Measurements from ENCODE around the gene ADGB.

ADGB gene

DNA sequence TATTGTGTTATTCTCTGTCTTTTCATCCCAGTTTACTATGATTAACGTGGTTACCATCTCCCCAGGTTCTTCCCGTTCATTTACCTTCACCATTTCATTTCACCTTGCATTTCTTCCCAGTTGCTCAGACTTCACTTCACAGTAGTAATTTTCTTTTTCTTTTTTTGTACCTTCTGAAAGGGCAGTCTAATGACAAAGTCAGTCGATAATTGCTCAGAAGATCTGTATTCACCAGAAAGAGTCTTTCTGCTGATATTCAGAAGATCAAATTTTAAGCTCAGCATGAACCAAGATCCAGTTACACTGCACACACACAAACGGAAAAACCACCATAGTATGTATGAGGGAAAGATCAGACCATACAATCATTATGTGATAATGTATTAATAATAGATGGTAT lies 265.5 kb downstream of the ADGB start:
- Histone ChIP-seq H3K27me3 (replicated peaks; ENCODE audit: control insufficient read depth, insufficient read depth, low read length) (no peaks in the 10 kb centered on the region), H3K36me3 (ENCODE audit: control insufficient read depth, insufficient read depth, low read length) (no peaks in the 10 kb centered on the region), H3K4me3 (replicated peaks; ENCODE audit: low read depth, low read length) (no peak overlapping the region)
- no peak for DNase-seq (ENCODE audit: extremely low read depth, insufficient read length)
- TF ChIP-seq, protein P1, sequence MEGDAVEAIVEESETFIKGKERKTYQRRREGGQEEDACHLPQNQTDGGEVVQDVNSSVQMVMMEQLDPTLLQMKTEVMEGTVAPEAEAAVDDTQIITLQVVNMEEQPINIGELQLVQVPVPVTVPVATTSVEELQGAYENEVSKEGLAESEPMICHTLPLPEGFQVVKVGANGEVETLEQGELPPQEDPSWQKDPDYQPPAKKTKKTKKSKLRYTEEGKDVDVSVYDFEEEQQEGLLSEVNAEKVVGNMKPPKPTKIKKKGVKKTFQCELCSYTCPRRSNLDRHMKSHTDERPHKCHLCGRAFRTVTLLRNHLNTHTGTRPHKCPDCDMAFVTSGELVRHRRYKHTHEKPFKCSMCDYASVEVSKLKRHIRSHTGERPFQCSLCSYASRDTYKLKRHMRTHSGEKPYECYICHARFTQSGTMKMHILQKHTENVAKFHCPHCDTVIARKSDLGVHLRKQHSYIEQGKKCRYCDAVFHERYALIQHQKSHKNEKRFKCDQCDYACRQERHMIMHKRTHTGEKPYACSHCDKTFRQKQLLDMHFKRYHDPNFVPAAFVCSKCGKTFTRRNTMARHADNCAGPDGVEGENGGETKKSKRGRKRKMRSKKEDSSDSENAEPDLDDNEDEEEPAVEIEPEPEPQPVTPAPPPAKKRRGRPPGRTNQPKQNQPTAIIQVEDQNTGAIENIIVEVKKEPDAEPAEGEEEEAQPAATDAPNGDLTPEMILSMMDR (IDR thresholded peaks at IDR 0.05; ENCODE audit: insufficient read depth, low read length, poor library complexity, severe bottlenecking) = no peak

DNA sequence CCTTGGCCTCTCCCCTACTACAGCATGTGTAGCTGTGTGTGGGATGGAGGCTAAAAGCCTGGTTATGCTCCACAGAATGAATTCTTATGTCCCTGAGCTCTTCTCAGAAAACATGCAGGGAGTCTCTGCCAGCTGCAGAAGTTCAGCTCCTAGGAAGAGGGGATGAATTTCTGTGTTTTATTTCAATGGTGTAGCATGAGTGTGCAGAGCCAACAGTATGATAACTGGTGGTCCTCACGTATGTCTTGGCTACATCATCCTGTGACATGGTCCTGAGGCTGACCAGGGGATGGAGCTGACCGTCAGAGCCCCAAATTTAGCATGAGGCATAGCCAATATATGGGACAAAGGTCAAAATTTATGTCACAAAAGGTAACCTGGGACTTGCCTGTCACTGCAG lies 266.1 kb downstream of the ADGB start:
- Histone ChIP-seq H3K4me3 (replicated peaks; ENCODE audit: low read depth, low read length) (no peak overlapping the region), H3K27me3 (replicated peaks; ENCODE audit: control insufficient read depth, insufficient read depth, low read length) (no peaks in the 10 kb centered on the region), H3K36me3 (ENCODE audit: control insufficient read depth, insufficient read depth, low read length) (no peaks in the 10 kb centered on the region)
- TF ChIP-seq, protein P1 (IDR thresholded peaks at IDR 0.05; ENCODE audit: insufficient read depth, low read length, poor library complexity, severe bottlenecking) = no peak
- DNase-seq (ENCODE audit: extremely low read depth, insufficient read length) = no peak

Data from GM06990 (cell line).